Mucosa of descending colon (tissue), 3 donors: ENCODE results near the gene ADGRV1. TPM values are rescaled to one million over a fixed set of nuclear protein-coding genes. Genes with fewer than 3 reads are reported as not detected.

ENCODE experiments used
- ATAC-seq: fragments of 200-7000 bp; cut with Tn5 transposase; one replicate; pipeline ENCODE4 v1.9.1; 2020; ENCODE audit warnings: mild to moderate bottlenecking, moderate library complexity
- DNase-seq, 3 donors: peaks; one replicate each; pipeline ENCODE4 v3.0.0-alpha.2; 2020
- H3K36me3 ChIP-seq: fragments of 200-600 bp; one replicate; pipeline ENCODE4 v1.8.0; 2021; ENCODE audit warnings: low read depth, mild to moderate bottlenecking
- H3K4me1 ChIP-seq: fragments of 200-600 bp; one replicate; pipeline ENCODE4 v1.8.0; 2021; ENCODE audit warnings: low read depth, mild to moderate bottlenecking
- H3K4me3 ChIP-seq: fragments of 200-600 bp; one replicate; pipeline ENCODE4 v1.8.0; 2021; ENCODE audit warnings: mild to moderate bottlenecking
- H3K9me3 ChIP-seq: fragments of 200-600 bp; one replicate; pipeline ENCODE4 v1.8.0; 2021; ENCODE audit warnings: mild to moderate bottlenecking
- intact Hi-C, 2 donors: fragments of 100-400 bp; cut with DNase I in 1 of 2; cut with micrococcal nuclease in 1 of 2; formaldehyde crosslinking; loops; one replicate each; pipeline versions ENCODE4 v1.11.0 to v1.11.1; 2022; cut with DNase I, micrococcal nuclease
- total RNA-seq, 3 donors: library from RNA; stranded (reverse); fragmentation: NEBNext Ultra II Directional in 2 of 3; extraction: Animal tissue kit (Norgen Biotek cat#: 25700) in 2 of 3; gene quantifications; one replicate each; pipeline versions ENCODE4 v1.2.1 to v1.2.4, GENCODE V29; 2021 to 2023
- TF ChIP-seq, protein P1 (sequence below): fragments of 200-600 bp; IDR thresholded peaks from one replicate; pipeline ENCODE4 v1.8.0; 2022; ENCODE audit warnings: antibody characterized with exemption, mild to moderate bottlenecking
- donor health status: DM: no; HTN: no; CAD: no; lungs with moderate emphysema.
- donor health status: DM: no; HTN: no; CAD: no.
- donor health status: DM: no; HTN: yes; CAD: no.

ADGRV1 gene
- total RNA-seq, 3 donors from 2014 or later, result 4.5 to 8.6 (median 6.1) TPM

DNA sequence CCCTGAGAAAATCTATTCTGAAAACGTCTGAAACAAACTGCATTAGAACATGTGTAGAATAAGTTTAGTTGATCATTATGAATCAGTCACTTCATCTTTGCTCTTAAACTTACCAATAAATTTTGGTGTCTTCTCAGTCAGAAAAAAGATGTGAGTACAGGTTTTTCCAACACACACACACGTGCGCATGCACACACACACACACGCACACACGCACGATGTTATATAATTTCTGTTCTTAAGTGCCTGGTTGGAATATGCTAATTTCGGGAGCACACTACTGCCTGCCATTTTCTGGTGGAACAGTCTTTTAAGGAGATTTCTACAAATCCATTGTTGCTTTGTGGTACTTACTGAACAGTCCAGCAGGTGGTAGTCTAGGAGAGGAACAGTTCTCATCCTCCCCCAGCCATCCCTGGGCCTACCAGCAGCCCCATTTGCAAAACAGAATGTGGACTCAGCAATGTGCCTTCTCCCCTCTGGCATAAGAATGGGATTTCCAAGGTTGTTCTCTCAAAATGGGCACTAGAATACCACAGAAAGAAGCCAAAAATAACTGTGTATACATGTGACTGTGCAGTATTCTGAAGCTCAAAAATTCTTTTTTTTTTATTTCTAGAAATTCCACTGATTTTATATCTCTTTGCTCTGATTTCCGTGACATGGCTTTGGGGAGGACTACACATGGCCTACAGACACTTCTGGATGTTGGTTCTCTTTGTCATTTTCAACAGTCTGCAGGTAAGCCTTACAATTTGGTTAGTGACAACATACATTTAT lies 543.2 kb downstream of the ADGRV1 start:
- H3K4me3 ChIP-seq, result no peak overlapping the region
- no peaks in the 10 kb centered on the region for H3K9me3 ChIP-seq
- TF ChIP-seq, protein P1, sequence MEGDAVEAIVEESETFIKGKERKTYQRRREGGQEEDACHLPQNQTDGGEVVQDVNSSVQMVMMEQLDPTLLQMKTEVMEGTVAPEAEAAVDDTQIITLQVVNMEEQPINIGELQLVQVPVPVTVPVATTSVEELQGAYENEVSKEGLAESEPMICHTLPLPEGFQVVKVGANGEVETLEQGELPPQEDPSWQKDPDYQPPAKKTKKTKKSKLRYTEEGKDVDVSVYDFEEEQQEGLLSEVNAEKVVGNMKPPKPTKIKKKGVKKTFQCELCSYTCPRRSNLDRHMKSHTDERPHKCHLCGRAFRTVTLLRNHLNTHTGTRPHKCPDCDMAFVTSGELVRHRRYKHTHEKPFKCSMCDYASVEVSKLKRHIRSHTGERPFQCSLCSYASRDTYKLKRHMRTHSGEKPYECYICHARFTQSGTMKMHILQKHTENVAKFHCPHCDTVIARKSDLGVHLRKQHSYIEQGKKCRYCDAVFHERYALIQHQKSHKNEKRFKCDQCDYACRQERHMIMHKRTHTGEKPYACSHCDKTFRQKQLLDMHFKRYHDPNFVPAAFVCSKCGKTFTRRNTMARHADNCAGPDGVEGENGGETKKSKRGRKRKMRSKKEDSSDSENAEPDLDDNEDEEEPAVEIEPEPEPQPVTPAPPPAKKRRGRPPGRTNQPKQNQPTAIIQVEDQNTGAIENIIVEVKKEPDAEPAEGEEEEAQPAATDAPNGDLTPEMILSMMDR, result peak; percentile 46
- ATAC-seq (peak; percentile 95), DNase-seq (peak; percentile 54 to 80 (median 67))
- peaks cover 9% of the 10 kb centered on the region for H3K4me1 ChIP-seq
- H3K36me3 ChIP-seq, result no peaks in the 10 kb centered on the region
- intact Hi-C loops, result loop anchor here (2.0 to 5.0 kb wide), 3 partner anchors 169 to 283 kb away; partner anchors contain the start of gene ARRDC3 (in 1 of the 2)

DNA sequence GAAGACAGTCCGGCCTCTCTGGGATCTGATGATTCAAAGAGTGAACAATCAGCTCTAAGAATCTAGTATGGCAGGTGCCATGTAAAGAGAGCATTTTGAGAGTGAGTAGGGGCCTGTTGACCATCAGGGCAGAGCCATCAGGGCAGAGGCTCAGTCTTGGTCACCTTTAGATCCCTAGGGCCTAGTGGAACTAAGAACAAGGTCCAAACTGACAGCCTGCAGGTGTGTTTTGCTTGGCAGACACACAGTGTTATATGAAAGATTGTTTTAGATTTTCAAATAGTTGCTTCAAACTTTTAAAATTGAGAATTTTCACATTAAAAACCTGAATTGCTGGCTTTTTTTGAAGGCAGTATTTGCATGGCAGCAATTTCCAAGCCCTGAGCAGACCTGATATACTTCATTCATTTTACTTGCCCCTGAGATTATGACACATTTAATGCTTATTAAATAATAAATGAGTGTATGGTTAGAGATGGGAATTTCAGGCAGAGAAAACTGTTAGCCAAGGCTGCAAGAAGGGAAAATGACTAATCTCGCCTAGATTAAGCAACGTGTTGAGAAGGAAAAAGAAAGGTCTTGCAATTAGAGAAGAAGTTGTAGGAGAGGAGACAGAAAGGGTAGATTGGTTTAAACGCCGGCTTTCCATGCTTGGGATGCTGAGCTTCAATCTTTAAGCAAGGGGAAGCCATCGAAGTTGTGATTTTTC lies 544.9 kb downstream of the ADGRV1 start:
- peak; percentile 56 for ATAC-seq
- H3K4me1 ChIP-seq, result peaks cover 9% of the 10 kb centered on the region
- no peak overlapping the region for H3K4me3 ChIP-seq
- intact Hi-C loops, result loop anchor here (2.0 to 5.0 kb wide), 3 partner anchors 171 to 281 kb away; partner anchors contain the start of gene ARRDC3 (in 1 of the 2)
- no peaks in the 10 kb centered on the region for H3K36me3 ChIP-seq
- no peaks in the 10 kb centered on the region for H3K9me3 ChIP-seq
- TF ChIP-seq, protein P1, result no peak
- peak in 1 of 3 donors; percentile 15 for DNase-seq

DNA sequence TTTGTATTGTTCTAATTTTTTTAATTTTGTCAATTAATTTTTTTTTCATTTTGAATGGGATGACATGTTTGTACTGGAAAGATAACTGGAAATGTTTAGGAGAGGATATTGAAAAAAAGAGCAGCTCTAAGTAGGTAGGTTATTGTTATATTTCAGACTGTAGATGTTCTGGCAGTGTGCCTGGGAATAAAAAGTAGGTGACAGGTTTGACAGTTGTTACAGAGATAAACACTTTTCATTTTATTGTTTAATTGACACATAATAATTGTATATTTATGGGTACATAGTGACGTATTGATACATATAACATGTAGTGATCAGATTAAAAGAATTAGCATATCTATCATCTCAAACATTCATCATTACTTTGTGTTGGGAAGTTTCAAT lies 545.5 kb downstream of the ADGRV1 start:
- Histone ChIP-seq H3K9me3 (no peaks in the 10 kb centered on the region), H3K4me1 (peaks cover 9% of the 10 kb centered on the region), H3K36me3 (no peaks in the 10 kb centered on the region), H3K4me3 (no peak overlapping the region)
- intact Hi-C loops, result loop anchor here (5.0 kb wide), 2 partner anchors 172 to 278 kb away; partner anchors contain the start of gene ARRDC3 (in 1 of the 2)
- DNase-seq (peak in 1 of 3 donors; percentile 58), ATAC-seq (peak; percentile 34)
- TF ChIP-seq, protein P1, result no peak

DNA sequence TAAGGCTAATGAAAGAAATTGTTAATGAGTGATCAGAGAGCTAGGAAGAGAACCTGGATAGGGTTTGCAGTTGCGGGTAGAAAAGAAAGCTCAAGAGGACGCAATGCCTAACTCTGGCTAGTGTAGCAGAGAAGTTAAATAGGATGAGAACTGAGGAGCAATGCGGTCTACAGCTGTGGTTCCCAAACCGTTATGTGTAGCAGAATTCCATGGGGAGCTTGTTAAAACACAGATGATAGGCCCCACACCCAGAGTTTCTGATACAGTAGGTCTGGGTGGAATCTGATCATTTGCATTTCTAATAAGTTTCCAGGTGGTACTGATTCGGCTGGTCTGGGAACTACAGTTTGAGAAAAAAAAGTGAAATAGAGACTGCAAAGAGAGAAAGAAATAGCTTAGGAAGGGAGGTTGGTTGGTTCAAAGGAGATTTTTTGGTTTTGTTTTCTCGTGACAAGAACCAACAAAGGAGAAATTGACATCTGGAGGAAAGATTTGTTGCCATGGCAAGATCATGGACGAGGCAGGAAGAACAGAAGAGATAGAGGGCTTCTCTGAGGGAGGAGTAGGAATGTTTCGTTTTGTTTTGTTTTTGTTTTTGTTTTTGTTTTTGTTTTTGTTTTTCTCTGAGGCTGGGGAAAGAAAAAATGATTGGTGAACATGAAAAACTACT lies 548.4 kb downstream of the ADGRV1 start:
- H3K4me1 ChIP-seq, result peaks cover 9% of the 10 kb centered on the region
- no peaks in the 10 kb centered on the region for H3K9me3 ChIP-seq
- no peak for DNase-seq
- intact Hi-C loops, result no loop called here
- no peaks in the 10 kb centered on the region for H3K36me3 ChIP-seq
- no peak for ATAC-seq
- TF ChIP-seq, protein P1, result no peak
- H3K4me3 ChIP-seq, result no peak overlapping the region

DNA sequence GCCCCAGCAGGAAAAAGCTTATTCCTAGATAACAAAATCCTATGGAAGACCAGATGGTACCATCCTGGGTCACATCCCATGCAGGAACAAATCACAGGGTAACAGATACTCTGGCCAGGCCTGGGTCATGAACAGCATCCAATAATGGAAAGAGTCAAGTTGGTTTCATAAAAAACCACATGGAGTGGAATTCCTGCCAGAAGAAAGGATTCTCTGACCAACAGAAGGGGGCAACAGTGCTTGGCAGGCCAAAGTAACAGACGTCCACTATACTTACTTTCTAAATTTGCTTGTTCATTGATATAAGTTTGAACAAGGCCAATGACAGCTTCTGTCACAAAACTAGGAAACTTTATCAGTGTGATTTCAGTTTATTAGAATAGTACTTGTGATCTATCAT lies 551.0 kb downstream of the ADGRV1 start:
- no peak overlapping the region for H3K4me3 ChIP-seq
- intact Hi-C loops, result no loop called here
- no peaks in the 10 kb centered on the region for H3K4me1 ChIP-seq
- ATAC-seq, result no peak
- no peaks in the 10 kb centered on the region for H3K36me3 ChIP-seq
- DNase-seq, result no peak
- no peaks in the 10 kb centered on the region for H3K9me3 ChIP-seq
- TF ChIP-seq, protein P1, result no peak
